Measurements from ENCODE around the gene CRABP1. TPM values are rescaled to one million over a fixed set of nuclear protein-coding genes. Genes with fewer than 3 reads are reported as not detected.

CRABP1 gene
- total RNA-seq, 2 experiments from 2014 or later = not detected

DNA sequence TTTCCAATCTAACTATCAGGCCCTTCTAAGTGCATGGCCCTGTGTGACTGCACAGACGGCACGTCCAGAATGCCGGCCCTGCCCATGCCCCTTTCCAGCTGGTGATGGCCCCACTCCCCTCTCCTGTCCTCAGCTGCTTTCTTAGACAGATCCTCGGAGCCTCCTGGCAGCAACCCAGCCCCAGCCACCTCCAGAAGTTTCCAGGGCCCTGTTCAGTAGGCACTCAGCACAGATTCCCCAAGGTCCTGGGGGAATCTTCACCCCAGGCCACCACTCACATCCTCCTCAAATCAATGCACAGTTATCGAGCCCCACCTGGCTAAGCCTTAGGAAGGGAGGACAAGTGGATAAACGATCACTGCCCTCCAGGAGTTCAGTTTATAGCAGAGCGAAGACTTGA, 1.4 kb upstream of the CRABP1 start:
- Mint-ChIP-seq H3K36me3 (ENCODE audit: low read depth) (no peaks in the 10 kb centered on the region), H3K9me3 (ENCODE audit: insufficient read depth) (no peaks in the 10 kb centered on the region), H3K4me3 (no peak overlapping the region), H3K4me1 (ENCODE audit: low read depth) (peaks cover 5% of the 10 kb centered on the region), H3K27me3 (ENCODE audit: low read depth) (peaks cover 54% of the 10 kb centered on the region), H3K27ac (no peak overlapping the region)
- ChIA-PET POLR2A (interaction anchor here (0.6 kb wide), 1 partner anchor 176 kb away, joined by 4 read pairs; no protein-coding TSS in a partner anchor), CTCF (no interaction called here)
- ATAC-seq (no peak), DNase-seq (no peak)

- peaks cover 56% of the 10 kb centered on the region for H3K27me3 Mint-ChIP-seq (ENCODE audit: low read depth)
- ChIA-PET CTCF (no interaction called here), POLR2A (no interaction called here)
Measured at GRCh38 chr15:78339559-78339958, 594 bp upstream of the CRABP1 start.

DNA sequence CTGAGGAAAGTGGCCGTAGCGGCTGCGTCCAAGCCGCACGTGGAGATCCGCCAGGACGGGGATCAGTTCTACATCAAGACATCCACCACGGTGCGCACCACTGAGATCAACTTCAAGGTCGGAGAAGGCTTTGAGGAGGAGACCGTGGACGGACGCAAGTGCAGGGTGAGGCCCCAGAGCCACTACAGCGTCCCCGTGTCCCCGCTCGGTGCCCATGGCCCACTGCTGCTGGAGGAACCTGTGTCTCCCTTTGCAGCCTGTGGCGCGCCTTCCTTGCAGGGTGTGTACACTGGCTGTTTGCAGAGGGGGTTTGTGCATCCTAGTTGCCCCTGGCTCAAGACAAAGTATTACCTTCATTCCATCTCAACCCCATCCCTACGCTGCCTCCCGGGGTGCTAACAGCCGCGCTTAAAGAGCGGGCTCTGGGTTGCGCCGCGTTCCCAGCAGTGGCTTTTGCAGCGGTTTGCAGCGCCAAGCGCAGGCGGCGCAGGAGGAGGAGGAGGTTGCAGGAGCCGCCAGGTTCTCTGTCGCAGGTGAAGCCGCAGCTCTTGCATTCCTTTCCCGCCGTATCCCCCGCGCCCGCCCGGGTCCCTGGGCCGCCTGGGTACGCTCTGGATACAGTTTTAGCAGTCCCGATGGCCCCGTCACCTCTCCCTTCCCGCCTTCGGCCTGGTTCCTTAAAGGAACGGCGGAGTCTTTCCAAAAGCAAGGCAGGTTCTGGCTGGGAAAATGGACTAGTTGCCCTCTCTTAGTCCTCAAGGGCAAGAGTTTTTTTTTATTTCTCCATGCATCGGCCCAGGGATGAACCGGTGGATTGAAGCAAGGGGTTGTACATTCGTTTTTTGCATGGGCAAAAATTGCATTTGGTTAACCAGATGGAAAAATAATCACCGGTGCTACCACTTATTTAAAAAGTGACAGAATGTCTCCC, 1.2 kb downstream of the CRABP1 start:
- H3K27ac Mint-ChIP-seq = no peak overlapping the region
- ChIA-PET CTCF (no interaction called here), POLR2A (no interaction called here)
- no peaks in the 10 kb centered on the region for H3K36me3 Mint-ChIP-seq (ENCODE audit: low read depth)
- H3K4me3 Mint-ChIP-seq = no peak overlapping the region
- H3K9me3 Mint-ChIP-seq (ENCODE audit: insufficient read depth) = no peaks in the 10 kb centered on the region
- peak; percentile 36 for ATAC-seq
- H3K27me3 Mint-ChIP-seq (ENCODE audit: low read depth) = peaks cover 65% of the 10 kb centered on the region
- peaks cover 5% of the 10 kb centered on the region for H3K4me1 Mint-ChIP-seq (ENCODE audit: low read depth)
- no peak for DNase-seq

More at GRCh38 chr15:78339559-78339958, 594 bp upstream of the CRABP1 start:
- no peak for ATAC-seq
- DNase-seq = no peak
- H3K4me3 Mint-ChIP-seq = no peak overlapping the region
- no peak overlapping the region for H3K27ac Mint-ChIP-seq
- no peaks in the 10 kb centered on the region for H3K9me3 Mint-ChIP-seq (ENCODE audit: insufficient read depth)
- H3K36me3 Mint-ChIP-seq (ENCODE audit: low read depth) = no peaks in the 10 kb centered on the region
- H3K4me1 Mint-ChIP-seq (ENCODE audit: low read depth) = peaks cover 5% of the 10 kb centered on the region

GRCh38 chr15:78342021-78342420, 1.9 kb downstream of the CRABP1 start:
- ChIA-PET POLR2A (no interaction called here), CTCF (no interaction called here)
- DNase-seq (no peak), ATAC-seq (no peak)
- Mint-ChIP-seq H3K9me3 (ENCODE audit: insufficient read depth) (no peaks in the 10 kb centered on the region), H3K4me3 (no peak overlapping the region), H3K36me3 (ENCODE audit: low read depth) (no peaks in the 10 kb centered on the region), H3K27me3 (ENCODE audit: low read depth) (peaks cover 69% of the 10 kb centered on the region), H3K4me1 (ENCODE audit: low read depth) (peaks cover 5% of the 10 kb centered on the region), H3K27ac (no peak overlapping the region)

- H3K4me1 Mint-ChIP-seq (ENCODE audit: low read depth) = peaks cover 5% of the 10 kb centered on the region
- no peak overlapping the region for H3K4me3 Mint-ChIP-seq
- no peaks in the 10 kb centered on the region for H3K36me3 Mint-ChIP-seq (ENCODE audit: low read depth)
- no peak for ATAC-seq
- no peaks in the 10 kb centered on the region for H3K9me3 Mint-ChIP-seq (ENCODE audit: insufficient read depth)
- ChIA-PET POLR2A (no interaction called here), CTCF (no interaction called here)
- H3K27me3 Mint-ChIP-seq (ENCODE audit: low read depth) = peaks cover 68% of the 10 kb centered on the region
- H3K27ac Mint-ChIP-seq = no peak overlapping the region
- DNase-seq = no peak
Measured at GRCh38 chr15:78343276-78344060, 3.3 kb downstream of the CRABP1 start.

GRCh38 chr15:78345396-78346125, 5.4 kb downstream of the CRABP1 start:
- Mint-ChIP-seq H3K9me3 (ENCODE audit: insufficient read depth) (no peaks in the 10 kb centered on the region), H3K4me1 (ENCODE audit: low read depth) (peaks cover 4% of the 10 kb centered on the region), H3K27me3 (ENCODE audit: low read depth) (peaks cover 48% of the 10 kb centered on the region), H3K4me3 (no peak overlapping the region), H3K27ac (no peak overlapping the region), H3K36me3 (ENCODE audit: low read depth) (no peaks in the 10 kb centered on the region)
- ATAC-seq (no peak), DNase-seq (no peak)
- POLR2A ChIA-PET = no interaction called here
- CTCF ChIA-PET = interaction anchor here (1.1 kb wide), 1 partner anchor 15 kb away, joined by 3 read pairs; no protein-coding TSS in a partner anchor

DNA sequence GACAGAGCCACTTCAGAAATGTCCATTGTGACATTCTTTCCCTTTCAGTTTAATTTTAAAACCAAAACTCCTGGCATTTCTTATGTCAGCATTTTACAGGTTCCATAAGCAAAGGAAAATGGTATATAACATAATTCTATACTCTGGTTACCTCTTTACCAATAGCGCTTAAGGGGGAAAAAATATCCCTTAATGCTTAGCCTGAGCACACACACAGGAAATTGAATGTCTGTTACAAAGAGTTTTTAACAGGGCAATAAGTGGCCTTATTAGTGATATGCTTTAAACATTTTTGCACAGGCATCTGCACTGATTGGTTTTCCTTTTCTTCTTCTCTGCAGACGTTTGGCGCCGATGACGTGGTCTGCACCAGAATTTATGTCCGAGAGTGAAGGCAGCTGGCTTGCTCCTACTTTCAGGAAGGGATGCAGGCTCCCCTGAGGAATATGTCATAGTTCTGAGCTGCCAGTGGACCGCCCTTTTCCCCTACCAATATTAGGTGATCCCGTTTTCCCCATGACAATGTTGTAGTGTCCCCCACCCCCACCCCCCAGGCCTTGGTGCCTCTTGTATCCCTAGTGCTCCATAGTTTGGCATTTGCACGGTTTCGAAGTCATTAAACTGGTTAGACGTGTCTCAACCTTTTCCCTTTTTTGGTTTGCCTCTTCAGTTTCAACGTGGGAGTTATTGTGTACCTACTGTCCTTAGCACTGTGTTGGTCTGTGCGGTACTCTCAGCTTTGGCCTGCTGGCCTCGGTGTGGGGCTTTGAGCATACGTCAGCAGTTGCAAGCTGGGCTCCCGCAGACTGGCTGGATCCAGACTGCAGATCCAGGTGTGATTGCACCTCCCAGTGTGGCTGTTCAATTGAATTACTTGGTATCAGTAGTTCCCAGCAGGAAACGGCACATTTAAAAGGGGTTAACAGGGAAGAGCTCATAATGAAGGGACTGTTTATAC, 7.7 kb downstream of the CRABP1 start:
- no peaks in the 10 kb centered on the region for H3K9me3 Mint-ChIP-seq (ENCODE audit: insufficient read depth)
- no peaks in the 10 kb centered on the region for H3K4me1 Mint-ChIP-seq (ENCODE audit: low read depth)
- ATAC-seq (no peak), DNase-seq (no peak)
- no peak overlapping the region for H3K27ac Mint-ChIP-seq
- H3K4me3 Mint-ChIP-seq = no peak overlapping the region
- no peaks in the 10 kb centered on the region for H3K36me3 Mint-ChIP-seq (ENCODE audit: low read depth)
- H3K27me3 Mint-ChIP-seq (ENCODE audit: low read depth) = peaks cover 28% of the 10 kb centered on the region
- POLR2A ChIA-PET = no interaction called here
- CTCF ChIA-PET = interaction anchor here (1.4 kb wide), 1 partner anchor 37 kb away, joined by 3 read pairs; no protein-coding TSS in a partner anchor

- CTCF ChIA-PET = no interaction called here
- Mint-ChIP-seq H3K9me3 (ENCODE audit: insufficient read depth) (no peaks in the 10 kb centered on the region), H3K36me3 (ENCODE audit: low read depth) (no peaks in the 10 kb centered on the region), H3K4me3 (no peak overlapping the region), H3K4me1 (ENCODE audit: low read depth) (no peaks in the 10 kb centered on the region), H3K27me3 (ENCODE audit: low read depth) (peaks cover 23% of the 10 kb centered on the region), H3K27ac (no peak overlapping the region)
- DNase-seq (no peak), ATAC-seq (no peak)
- POLR2A ChIA-PET = no interaction called here
Measured at GRCh38 chr15:78350058-78350457, 9.9 kb downstream of the CRABP1 start.

DNA sequence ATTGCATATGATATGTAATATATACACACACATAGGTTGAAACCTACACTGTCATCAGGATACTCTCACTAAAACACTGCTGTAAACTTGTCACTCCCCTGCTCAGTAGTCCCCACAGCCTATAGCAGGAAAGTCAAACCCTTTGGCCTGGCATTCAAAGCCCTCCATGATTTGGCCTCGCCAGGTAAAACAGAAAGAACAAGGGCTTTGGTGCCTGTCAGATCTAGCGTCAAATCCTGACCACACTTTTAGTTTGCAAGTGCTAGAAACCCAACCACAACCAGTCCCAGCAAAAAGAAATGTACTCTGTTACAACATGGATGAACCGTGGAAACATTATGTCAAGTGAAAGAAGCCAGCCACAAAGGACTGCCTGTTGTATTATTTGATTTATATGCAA, 11.4 kb downstream of the CRABP1 start:
- H3K4me3 Mint-ChIP-seq = no peak overlapping the region
- DNase-seq (no peak), ATAC-seq (no peak)
- H3K4me1 Mint-ChIP-seq (ENCODE audit: low read depth) = no peaks in the 10 kb centered on the region
- CTCF ChIA-PET = no interaction called here
- H3K36me3 Mint-ChIP-seq (ENCODE audit: low read depth) = no peaks in the 10 kb centered on the region
- H3K27me3 Mint-ChIP-seq (ENCODE audit: low read depth) = peaks cover 16% of the 10 kb centered on the region
- H3K27ac Mint-ChIP-seq = no peak overlapping the region
- POLR2A ChIA-PET = no interaction called here
- no peaks in the 10 kb centered on the region for H3K9me3 Mint-ChIP-seq (ENCODE audit: insufficient read depth)

DNA sequence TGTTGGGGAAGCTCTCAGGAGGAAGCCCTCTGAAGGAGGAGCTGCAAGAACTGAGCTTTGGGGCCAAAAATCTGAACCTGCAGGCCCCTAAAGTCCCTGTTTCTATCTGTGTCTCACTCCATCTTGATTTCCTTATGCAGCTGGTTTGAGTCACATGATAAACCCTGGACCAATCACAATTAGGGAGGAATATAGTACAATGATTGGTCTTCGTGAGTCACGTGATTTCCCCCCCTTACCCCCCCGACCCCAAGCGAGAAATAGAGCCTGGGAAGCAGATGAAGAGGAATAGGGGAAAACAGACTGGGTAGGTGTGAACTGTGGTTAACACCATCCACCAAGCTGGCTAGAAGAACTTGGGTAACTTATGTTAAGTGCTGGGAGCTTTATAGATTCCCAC, 12.9 kb downstream of the CRABP1 start:
- Mint-ChIP-seq H3K27me3 (ENCODE audit: low read depth) (peaks cover 13% of the 10 kb centered on the region), H3K4me1 (ENCODE audit: low read depth) (no peaks in the 10 kb centered on the region), H3K9me3 (ENCODE audit: insufficient read depth) (no peaks in the 10 kb centered on the region), H3K4me3 (no peak overlapping the region), H3K27ac (no peak overlapping the region), H3K36me3 (ENCODE audit: low read depth) (no peaks in the 10 kb centered on the region)
- CTCF ChIA-PET = interaction anchor here (1.1 to 1.6 kb wide), 2 partner anchors 44 to 70 kb away, joined by 3 read pairs; no protein-coding TSS in a partner anchor
- ATAC-seq (no peak), DNase-seq (no peak)
- POLR2A ChIA-PET = no interaction called here

GRCh38 chr15:78355177-78355576, 15.0 kb downstream of the CRABP1 start:
- DNase-seq (no peak), ATAC-seq (no peak)
- no peak overlapping the region for H3K4me3 Mint-ChIP-seq
- no peak overlapping the region for H3K27ac Mint-ChIP-seq
- H3K27me3 Mint-ChIP-seq (ENCODE audit: low read depth) = peaks cover 18% of the 10 kb centered on the region
- ChIA-PET CTCF (no interaction called here), POLR2A (no interaction called here)
- H3K36me3 Mint-ChIP-seq (ENCODE audit: low read depth) = no peaks in the 10 kb centered on the region
- no peaks in the 10 kb centered on the region for H3K4me1 Mint-ChIP-seq (ENCODE audit: low read depth)
- no peaks in the 10 kb centered on the region for H3K9me3 Mint-ChIP-seq (ENCODE audit: insufficient read depth)
